Upper lobe of left lung (tissue), 4 donors: Measurements from ENCODE around the gene MCM6.

ENCODE experiments used
- CTCF ChIP-seq, 6 experiments: fragments of 450-650 bp in 4 of 6; fragments of 200-600 bp in 2 of 6; sonication (generic) in 2 of 6; IDR thresholded peaks; one replicate each; pipeline ENCODE4 v1.5.1; 2016 to 2019; ENCODE audit warnings: antibody characterized with exemption in 6 of 6
- EP300 ChIP-seq, 4 donors: sonication (generic); formaldehyde crosslinking; IDR thresholded peaks; one replicate each; pipeline ENCODE4 v1.5.1; 2017; ENCODE audit warnings: antibody characterized with exemption in 4 of 4, control low read depth in 2 of 4

GRCh38 chr2:135792401-135793150 is 83.7 kb downstream of the MCM6 start:
- TF ChIP-seq CTCF (IDR thresholded peaks at IDR 0.05) = no peak
- TF ChIP-seq EP300 (IDR thresholded peaks at IDR 0.05) = no peak
